ENCODE results near the gene BOC.

Gene BOC

GRCh38 chr3:113226491-113226890, 15.1 kb downstream of the BOC start:
- Histone ChIP-seq H3K9ac (ENCODE audit: low read depth, low read length) (no peak overlapping the region), H3K4me3 (ENCODE audit: low read depth, low read length) (no peak overlapping the region), H3K27me3 (ENCODE audit: control insufficient read depth, insufficient read depth, low read length) (no peaks in the 10 kb centered on the region), H3K27ac (ENCODE audit: low read depth, low read length) (no peak overlapping the region), H3K36me3 (ENCODE audit: control insufficient read depth, insufficient read depth, low read length) (no peaks in the 10 kb centered on the region), H3K4me1 (ENCODE audit: control insufficient read depth, insufficient read depth, low read length) (peaks cover 27% of the 10 kb centered on the region), H3K9me3 (ENCODE audit: control insufficient read depth, insufficient read depth, low read length) (no peaks in the 10 kb centered on the region)

GRCh38 chr3:113227146-113227545, 15.8 kb downstream of the BOC start:
- Histone ChIP-seq H3K9me3 (ENCODE audit: control insufficient read depth, insufficient read depth, low read length) (no peaks in the 10 kb centered on the region), H3K4me1 (ENCODE audit: control insufficient read depth, insufficient read depth, low read length) (peaks cover 30% of the 10 kb centered on the region), H3K9ac (ENCODE audit: low read depth, low read length) (no peak overlapping the region), H3K27me3 (ENCODE audit: control insufficient read depth, insufficient read depth, low read length) (no peaks in the 10 kb centered on the region), H3K4me3 (ENCODE audit: low read depth, low read length) (no peak overlapping the region), H3K27ac (ENCODE audit: low read depth, low read length) (no peak overlapping the region), H3K36me3 (ENCODE audit: control insufficient read depth, insufficient read depth, low read length) (no peaks in the 10 kb centered on the region)

DNA sequence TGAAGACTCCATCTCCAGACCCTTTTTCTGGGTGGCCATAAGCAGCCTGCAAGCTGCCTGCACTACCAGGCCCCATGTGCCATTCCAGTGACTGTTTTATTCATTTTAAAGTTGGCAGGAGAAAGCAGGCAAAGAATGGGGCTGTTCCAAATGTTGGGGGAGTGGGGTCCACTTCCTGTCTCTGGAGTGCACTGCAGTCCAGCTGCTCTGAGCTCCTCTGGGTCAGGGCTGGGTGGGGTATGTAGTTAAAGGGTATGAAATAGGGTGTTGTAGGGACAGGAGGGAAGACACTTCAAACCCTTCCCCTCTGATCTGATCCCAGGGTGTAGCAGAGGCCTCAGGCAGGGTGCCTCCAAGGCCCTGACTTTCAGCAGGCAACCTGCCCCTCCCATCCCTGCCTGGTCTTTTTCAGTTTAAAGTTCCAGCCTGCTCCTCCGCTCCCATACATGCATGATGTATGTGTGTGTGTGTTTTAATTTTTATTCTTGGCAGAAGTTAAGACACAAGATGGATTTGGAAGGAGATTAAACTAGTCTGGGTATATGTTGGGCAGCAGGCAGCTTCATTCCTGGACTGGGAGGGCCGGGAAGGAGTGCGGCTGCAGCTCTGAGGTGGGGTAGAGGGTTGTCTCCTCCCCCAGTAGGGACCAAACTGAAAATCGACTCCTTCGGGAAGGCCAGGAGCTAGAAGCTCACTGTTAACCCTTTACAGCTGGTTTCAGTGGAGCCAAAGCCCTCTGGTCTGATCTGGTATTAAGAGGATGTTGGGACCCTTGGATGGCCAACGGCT, 17.3 kb downstream of the BOC start:
- Histone ChIP-seq H3K4me1 (ENCODE audit: control insufficient read depth, insufficient read depth, low read length) (peaks cover 25% of the 10 kb centered on the region), H3K9me3 (ENCODE audit: control insufficient read depth, insufficient read depth, low read length) (no peaks in the 10 kb centered on the region), H3K9ac (ENCODE audit: low read depth, low read length) (no peak overlapping the region), H3K36me3 (ENCODE audit: control insufficient read depth, insufficient read depth, low read length) (no peaks in the 10 kb centered on the region), H3K27ac (ENCODE audit: low read depth, low read length) (peak overlapping the region; percentile 42), H3K27me3 (ENCODE audit: control insufficient read depth, insufficient read depth, low read length) (no peaks in the 10 kb centered on the region), H3K4me3 (ENCODE audit: low read depth, low read length) (no peak overlapping the region)

DNA sequence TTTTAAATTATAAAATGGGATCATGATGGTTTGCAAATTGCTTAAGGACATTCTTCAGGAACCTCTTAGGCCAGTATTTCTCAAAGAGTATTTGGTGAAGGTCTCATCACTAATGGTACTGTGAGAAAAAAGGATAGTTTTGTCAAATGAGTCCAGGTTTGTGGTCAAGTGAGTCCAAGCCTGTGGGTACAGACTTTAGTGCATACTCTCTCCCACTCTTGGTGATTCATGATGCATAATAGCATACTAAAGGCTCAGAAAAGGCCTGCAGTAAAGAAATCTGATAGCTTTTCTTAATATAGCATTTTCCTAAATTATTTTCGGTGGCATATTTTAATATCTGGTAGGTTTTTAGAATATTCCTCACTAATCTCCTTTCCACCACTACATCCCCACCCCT, 20.0 kb downstream of the BOC start:
- Histone ChIP-seq H3K9ac (ENCODE audit: low read depth, low read length) (no peak overlapping the region), H3K4me3 (ENCODE audit: low read depth, low read length) (no peak overlapping the region), H3K36me3 (ENCODE audit: control insufficient read depth, insufficient read depth, low read length) (no peaks in the 10 kb centered on the region), H3K4me1 (ENCODE audit: control insufficient read depth, insufficient read depth, low read length) (peaks cover 27% of the 10 kb centered on the region), H3K27me3 (ENCODE audit: control insufficient read depth, insufficient read depth, low read length) (no peaks in the 10 kb centered on the region), H3K9me3 (ENCODE audit: control insufficient read depth, insufficient read depth, low read length) (no peaks in the 10 kb centered on the region), H3K27ac (ENCODE audit: low read depth, low read length) (peak overlapping the region; percentile 68)

GRCh38 chr3:113231827-113232253, 20.5 kb downstream of the BOC start:
- Histone ChIP-seq H3K27ac (ENCODE audit: low read depth, low read length) (peak overlapping the region; percentile 88), H3K4me3 (ENCODE audit: low read depth, low read length) (no peak overlapping the region), H3K9ac (ENCODE audit: low read depth, low read length) (no peak overlapping the region), H3K36me3 (ENCODE audit: control insufficient read depth, insufficient read depth, low read length) (no peaks in the 10 kb centered on the region), H3K4me1 (ENCODE audit: control insufficient read depth, insufficient read depth, low read length) (peaks cover 27% of the 10 kb centered on the region), H3K9me3 (ENCODE audit: control insufficient read depth, insufficient read depth, low read length) (no peaks in the 10 kb centered on the region), H3K27me3 (ENCODE audit: control insufficient read depth, insufficient read depth, low read length) (no peaks in the 10 kb centered on the region)

GRCh38 chr3:113232342-113232741, 21.0 kb downstream of the BOC start:
- no peaks in the 10 kb centered on the region for H3K36me3 ChIP-seq (ENCODE audit: control insufficient read depth, insufficient read depth, low read length)
- H3K9me3 ChIP-seq (ENCODE audit: control insufficient read depth, insufficient read depth, low read length): no peaks in the 10 kb centered on the region
- H3K27ac ChIP-seq (ENCODE audit: low read depth, low read length): peak overlapping the region; percentile 88
- H3K27me3 ChIP-seq (ENCODE audit: control insufficient read depth, insufficient read depth, low read length): no peaks in the 10 kb centered on the region
- no peak overlapping the region for H3K4me3 ChIP-seq (ENCODE audit: low read depth, low read length)
- peaks cover 27% of the 10 kb centered on the region for H3K4me1 ChIP-seq (ENCODE audit: control insufficient read depth, insufficient read depth, low read length)
- H3K9ac ChIP-seq (ENCODE audit: low read depth, low read length): no peak overlapping the region

DNA sequence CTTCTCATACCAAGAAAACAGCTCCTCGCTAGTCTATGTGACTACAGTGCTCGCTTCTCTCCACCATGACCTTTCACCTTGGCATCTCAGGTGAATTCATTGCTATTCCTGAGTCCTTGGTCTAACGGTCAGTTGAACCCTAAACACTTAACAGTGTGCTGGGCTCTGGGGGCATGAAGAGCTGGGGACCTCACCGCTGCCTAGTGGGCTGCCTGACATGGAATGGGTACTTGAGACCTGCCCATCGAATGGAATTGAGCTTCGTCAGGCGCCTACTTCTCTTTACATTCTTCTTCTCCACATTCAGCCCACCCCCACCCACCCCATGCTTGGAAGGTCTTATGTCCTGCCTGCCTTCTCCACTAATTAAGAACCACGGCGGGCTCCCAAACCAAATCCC, 22.1 kb downstream of the BOC start:
- H3K27me3 ChIP-seq (ENCODE audit: control insufficient read depth, insufficient read depth, low read length): no peaks in the 10 kb centered on the region
- no peak overlapping the region for H3K9ac ChIP-seq (ENCODE audit: low read depth, low read length)
- H3K27ac ChIP-seq (ENCODE audit: low read depth, low read length): no peak overlapping the region
- no peak overlapping the region for H3K4me3 ChIP-seq (ENCODE audit: low read depth, low read length)
- H3K9me3 ChIP-seq (ENCODE audit: control insufficient read depth, insufficient read depth, low read length): no peaks in the 10 kb centered on the region
- no peaks in the 10 kb centered on the region for H3K36me3 ChIP-seq (ENCODE audit: control insufficient read depth, insufficient read depth, low read length)
- peaks cover 24% of the 10 kb centered on the region for H3K4me1 ChIP-seq (ENCODE audit: control insufficient read depth, insufficient read depth, low read length)

- no peaks in the 10 kb centered on the region for H3K9me3 ChIP-seq (ENCODE audit: control insufficient read depth, insufficient read depth, low read length)
- H3K4me1 ChIP-seq (ENCODE audit: control insufficient read depth, insufficient read depth, low read length): peaks cover 18% of the 10 kb centered on the region
- H3K9ac ChIP-seq (ENCODE audit: low read depth, low read length): no peak overlapping the region
- H3K4me3 ChIP-seq (ENCODE audit: low read depth, low read length): no peak overlapping the region
- no peak overlapping the region for H3K27ac ChIP-seq (ENCODE audit: low read depth, low read length)
- H3K36me3 ChIP-seq (ENCODE audit: control insufficient read depth, insufficient read depth, low read length): no peaks in the 10 kb centered on the region
- H3K27me3 ChIP-seq (ENCODE audit: control insufficient read depth, insufficient read depth, low read length): no peaks in the 10 kb centered on the region
Observed at GRCh38 chr3:113234028-113234427, 22.7 kb downstream of the BOC start.

- no peak overlapping the region for H3K4me3 ChIP-seq (ENCODE audit: low read depth, low read length)
- H3K27ac ChIP-seq (ENCODE audit: low read depth, low read length): no peak overlapping the region
- H3K4me1 ChIP-seq (ENCODE audit: control insufficient read depth, insufficient read depth, low read length): peaks cover 17% of the 10 kb centered on the region; the same call in 1 of the 2 replicates
- H3K9ac ChIP-seq (ENCODE audit: low read depth, low read length): no peak overlapping the region
- no peaks in the 10 kb centered on the region for H3K36me3 ChIP-seq (ENCODE audit: control insufficient read depth, insufficient read depth, low read length)
- no peaks in the 10 kb centered on the region for H3K9me3 ChIP-seq (ENCODE audit: control insufficient read depth, insufficient read depth, low read length)
- no peaks in the 10 kb centered on the region for H3K27me3 ChIP-seq (ENCODE audit: control insufficient read depth, insufficient read depth, low read length)
Observed at GRCh38 chr3:113234688-113235260, 23.4 kb downstream of the BOC start.

DNA sequence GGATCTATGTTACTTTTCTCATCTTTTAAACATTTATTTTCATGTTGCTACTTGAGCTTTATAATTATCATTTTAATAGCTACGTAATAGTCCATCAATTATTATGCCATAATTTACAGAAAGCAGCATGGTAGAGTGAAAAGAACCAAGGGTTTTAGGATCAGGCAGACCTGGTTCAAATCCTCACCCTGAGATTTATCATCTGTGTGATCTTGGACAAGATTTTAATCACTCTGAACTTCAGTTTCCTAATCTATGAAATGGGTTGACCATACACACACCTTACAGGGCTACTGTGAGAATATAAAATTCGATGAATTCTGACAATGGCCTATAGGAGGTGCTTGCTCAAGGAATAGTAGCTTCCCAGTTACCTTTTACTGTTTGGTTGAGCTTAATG, 27.1 kb downstream of the BOC start:
- peaks cover 43% of the 10 kb centered on the region for H3K4me1 ChIP-seq (ENCODE audit: control insufficient read depth, insufficient read depth, low read length)
- H3K36me3 ChIP-seq (ENCODE audit: control insufficient read depth, insufficient read depth, low read length): no peaks in the 10 kb centered on the region
- H3K27me3 ChIP-seq (ENCODE audit: control insufficient read depth, insufficient read depth, low read length): no peaks in the 10 kb centered on the region
- no peaks in the 10 kb centered on the region for H3K9me3 ChIP-seq (ENCODE audit: control insufficient read depth, insufficient read depth, low read length)
- no peak overlapping the region for H3K27ac ChIP-seq (ENCODE audit: low read depth, low read length)
- no peak overlapping the region for H3K4me3 ChIP-seq (ENCODE audit: low read depth, low read length)
- no peak overlapping the region for H3K9ac ChIP-seq (ENCODE audit: low read depth, low read length)

- H3K4me1 ChIP-seq (ENCODE audit: control insufficient read depth, insufficient read depth, low read length): peaks cover 45% of the 10 kb centered on the region
- peak overlapping the region; percentile 75 for H3K27ac ChIP-seq (ENCODE audit: low read depth, low read length)
- H3K9ac ChIP-seq (ENCODE audit: low read depth, low read length): no peak overlapping the region
- H3K9me3 ChIP-seq (ENCODE audit: control insufficient read depth, insufficient read depth, low read length): no peaks in the 10 kb centered on the region
- H3K27me3 ChIP-seq (ENCODE audit: control insufficient read depth, insufficient read depth, low read length): no peaks in the 10 kb centered on the region
- no peak overlapping the region for H3K4me3 ChIP-seq (ENCODE audit: low read depth, low read length)
- H3K36me3 ChIP-seq (ENCODE audit: control insufficient read depth, insufficient read depth, low read length): no peaks in the 10 kb centered on the region
Observed at GRCh38 chr3:113240841-113241240, 29.5 kb downstream of the BOC start.

Measured in HUES48 (cell line).